Astrocyte (in vitro differentiated cells and primary cell): ENCODE data around the gene RALGAPB. TPM values are rescaled to one million over a fixed set of nuclear protein-coding genes. Genes with fewer than 3 reads are reported as not detected.
"Not testable (repeated sequence)": the region's sequence is repeated elsewhere in the genome, so short reads cannot be mapped to it uniquely, and the experiment has no call there.

Experiments
- DNase-seq: peaks from one replicate; pipeline ENCODE4 v3.0.0-alpha.2; 2010; ENCODE audit warnings: low read depth
- FAIRE-seq: peaks from 2 replicates; lab custom pipeline; 2011; peaks lifted over from hg19 to GRCh38; lab: Jason Lieb, UNC
- H2AFZ ChIP-seq: 2 replicates; pipeline ENCODE4 v1.6.0; 2012; ENCODE audit warnings: low read depth, low read length, inconsistent platforms
- H3K27ac ChIP-seq: 2 replicates; pipeline ENCODE4 v1.5.1; 2011; ENCODE audit warnings: low read depth, low read length, inconsistent platforms
- H3K27me3 ChIP-seq: 2 replicates; pipeline ENCODE4 v1.6.0; 2011; ENCODE audit warnings: low read length, inconsistent platforms; ENCODE audit not compliant: insufficient read depth
- H3K36me3 ChIP-seq: 2 replicates; pipeline ENCODE4 v1.5.1; 2011; ENCODE audit warnings: low read length, inconsistent platforms; ENCODE audit not compliant: insufficient read depth
- H3K4me1 ChIP-seq: 2 replicates; pipeline ENCODE4 v1.5.1; 2011; ENCODE audit warnings: low read length, inconsistent platforms; ENCODE audit not compliant: insufficient read depth
- H3K4me2 ChIP-seq: 2 replicates; pipeline ENCODE4 v1.6.0; 2012; ENCODE audit warnings: low read length, inconsistent platforms
- H3K4me3 ChIP-seq: 2 replicates; pipeline ENCODE4 v1.5.1; 2011; ENCODE audit warnings: low read depth, mild to moderate bottlenecking, low read length, inconsistent platforms; ENCODE audit not compliant: insufficient read depth
- H3K79me2 ChIP-seq: 2 replicates; pipeline ENCODE4 v1.6.0; 2012; ENCODE audit warnings: mild to moderate bottlenecking, low read length, inconsistent platforms; ENCODE audit not compliant: insufficient read depth
- H3K9ac ChIP-seq: 2 replicates; pipeline ENCODE4 v1.6.0; 2012; ENCODE audit warnings: mild to moderate bottlenecking, low read length, inconsistent platforms
- H3K9me3 ChIP-seq: 2 replicates; pipeline ENCODE4 v1.5.1; 2012; ENCODE audit warnings: low read depth, mild to moderate bottlenecking, low read length, inconsistent platforms; ENCODE audit not compliant: insufficient read depth
- H4K20me1 ChIP-seq: 2 replicates; pipeline ENCODE4 v1.6.0; 2012; ENCODE audit warnings: low read length, inconsistent platforms; ENCODE audit not compliant: insufficient read depth
- H3K27ac Mint-ChIP-seq: one replicate; pipeline ENCODE4 v1.8.0; 2021; ENCODE audit warnings: mild to moderate bottlenecking, mixed read lengths; ENCODE audit not compliant: unreplicated experiment
- H3K27me3 Mint-ChIP-seq: one replicate; pipeline ENCODE4 v1.8.0; 2021; ENCODE audit warnings: low read depth, mixed read lengths; ENCODE audit not compliant: unreplicated experiment
- H3K36me3 Mint-ChIP-seq: one replicate; pipeline ENCODE4 v1.8.0; 2021; ENCODE audit warnings: low read depth, mixed read lengths; ENCODE audit not compliant: unreplicated experiment
- H3K4me1 Mint-ChIP-seq: one replicate; pipeline ENCODE4 v1.8.0; 2021; ENCODE audit warnings: low read depth, mixed read lengths; ENCODE audit not compliant: unreplicated experiment
- H3K4me3 Mint-ChIP-seq: one replicate; pipeline ENCODE4 v1.8.0; 2021; ENCODE audit warnings: mild to moderate bottlenecking, moderate library complexity, mixed read lengths; ENCODE audit not compliant: unreplicated experiment
- H3K9me3 Mint-ChIP-seq: one replicate; pipeline ENCODE4 v1.8.0; 2021; ENCODE audit warnings: mild to moderate bottlenecking, mixed read lengths; ENCODE audit not compliant: unreplicated experiment
- EZH2 ChIP-seq: IDR thresholded peaks from 2 replicates; pipeline ENCODE4 v1.6.1; 2012; ENCODE audit warnings: mild to moderate bottlenecking, low read length, inconsistent platforms; ENCODE audit not compliant: insufficient read depth
- total RNA-seq: library from RNA; stranded (reverse); gene quantifications from 2 replicates; pipeline ENCODE4 v1.2.1, GENCODE V29; 2021
- TF ChIP-seq, protein P1 (sequence below): IDR thresholded peaks from 2 replicates; pipeline ENCODE4 v1.5.1; 2011; ENCODE audit warnings: low read depth, mild to moderate bottlenecking, inconsistent platforms, low read length, moderate library complexity; ENCODE audit not compliant: insufficient read depth

The RALGAPB gene
- total RNA-seq, 1 donor from 2014 or later: 40.2 TPM

DNA sequence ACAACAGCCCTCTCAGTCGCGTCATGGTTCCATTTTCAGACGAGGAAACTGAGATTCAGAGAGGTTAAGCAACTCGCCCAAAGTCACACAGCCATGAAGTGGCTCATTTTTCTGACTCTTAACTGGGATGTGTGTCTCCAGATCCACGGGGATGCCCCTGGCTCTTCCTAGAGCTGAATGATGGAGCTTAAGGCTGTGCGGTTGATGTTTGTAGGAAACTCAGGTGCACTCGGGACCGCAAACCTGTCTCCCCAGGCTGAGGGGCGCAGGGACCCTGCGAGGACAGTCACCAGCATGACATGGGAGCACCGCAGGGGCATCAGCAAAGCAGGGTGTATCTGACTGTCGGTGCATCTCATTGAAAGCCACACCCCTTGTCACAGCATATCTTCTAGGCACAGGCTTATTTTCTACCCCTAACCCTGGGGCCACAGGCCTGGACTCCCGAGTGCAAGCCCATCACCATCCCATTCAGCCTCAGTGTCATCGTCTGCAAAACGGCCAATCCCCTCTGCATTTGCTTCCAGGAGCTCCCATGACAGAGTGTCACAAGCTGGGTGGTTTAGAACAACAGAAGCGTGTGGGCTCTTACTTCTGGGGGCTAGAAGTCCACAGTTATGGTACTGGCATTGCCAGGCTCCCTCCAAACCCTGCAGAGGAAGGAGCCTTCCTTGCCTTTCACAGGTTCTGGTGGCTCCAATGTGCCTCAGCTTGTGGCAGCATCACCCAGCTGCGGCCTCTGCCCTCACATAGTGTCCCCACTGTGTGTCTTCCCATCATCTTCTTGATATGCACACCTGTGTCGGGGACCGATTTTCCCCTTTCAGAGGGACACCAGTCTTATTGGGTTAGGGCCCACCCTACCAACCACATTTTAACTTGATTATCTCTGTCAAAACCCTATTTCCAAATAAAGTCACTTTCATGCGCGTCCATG lies 119.1 kb downstream of the RALGAPB start:
- DNase-seq (no peak), FAIRE-seq (no peak)
- no peak for TF ChIP-seq EZH2
- TF ChIP-seq, protein P1, sequence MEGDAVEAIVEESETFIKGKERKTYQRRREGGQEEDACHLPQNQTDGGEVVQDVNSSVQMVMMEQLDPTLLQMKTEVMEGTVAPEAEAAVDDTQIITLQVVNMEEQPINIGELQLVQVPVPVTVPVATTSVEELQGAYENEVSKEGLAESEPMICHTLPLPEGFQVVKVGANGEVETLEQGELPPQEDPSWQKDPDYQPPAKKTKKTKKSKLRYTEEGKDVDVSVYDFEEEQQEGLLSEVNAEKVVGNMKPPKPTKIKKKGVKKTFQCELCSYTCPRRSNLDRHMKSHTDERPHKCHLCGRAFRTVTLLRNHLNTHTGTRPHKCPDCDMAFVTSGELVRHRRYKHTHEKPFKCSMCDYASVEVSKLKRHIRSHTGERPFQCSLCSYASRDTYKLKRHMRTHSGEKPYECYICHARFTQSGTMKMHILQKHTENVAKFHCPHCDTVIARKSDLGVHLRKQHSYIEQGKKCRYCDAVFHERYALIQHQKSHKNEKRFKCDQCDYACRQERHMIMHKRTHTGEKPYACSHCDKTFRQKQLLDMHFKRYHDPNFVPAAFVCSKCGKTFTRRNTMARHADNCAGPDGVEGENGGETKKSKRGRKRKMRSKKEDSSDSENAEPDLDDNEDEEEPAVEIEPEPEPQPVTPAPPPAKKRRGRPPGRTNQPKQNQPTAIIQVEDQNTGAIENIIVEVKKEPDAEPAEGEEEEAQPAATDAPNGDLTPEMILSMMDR: no peak
- H3K36me3 ChIP-seq: no peaks in the 10 kb centered on the region
- H3K27ac ChIP-seq: no peak overlapping the region
- H3K79me2 ChIP-seq: no peaks in the 10 kb centered on the region
- H3K9ac ChIP-seq: no peak overlapping the region
- no peaks in the 10 kb centered on the region for H3K4me1 Mint-ChIP-seq
- no peaks in the 10 kb centered on the region for H3K36me3 Mint-ChIP-seq
- H3K4me1 ChIP-seq: no peaks in the 10 kb centered on the region
- no peak overlapping the region for H3K4me3 Mint-ChIP-seq
- H3K27me3 Mint-ChIP-seq: no peaks in the 10 kb centered on the region
- no peaks in the 10 kb centered on the region for H3K9me3 ChIP-seq
- no peak overlapping the region for H2AFZ ChIP-seq
- H3K27ac Mint-ChIP-seq: no peak overlapping the region
- peaks cover 3% of the 10 kb centered on the region for H3K27me3 ChIP-seq
- H3K4me2 ChIP-seq: no peak overlapping the region
- no peak overlapping the region for H3K4me3 ChIP-seq
- no peaks in the 10 kb centered on the region for H3K9me3 Mint-ChIP-seq
- no peaks in the 10 kb centered on the region for H4K20me1 ChIP-seq

- H3K4me3 ChIP-seq, H3K9me3 ChIP-seq, H3K9me3 Mint-ChIP-seq, H3K36me3 ChIP-seq, H3K27me3 Mint-ChIP-seq, H3K4me1 ChIP-seq, H3K27me3 ChIP-seq, H3K4me2 ChIP-seq, H3K79me2 ChIP-seq, H4K20me1 ChIP-seq, FAIRE-seq, H3K4me1 Mint-ChIP-seq, H2AFZ ChIP-seq, DNase-seq, H3K36me3 Mint-ChIP-seq, H3K27ac ChIP-seq, H3K9ac ChIP-seq, H3K4me3 Mint-ChIP-seq, H3K27ac Mint-ChIP-seq: not testable (repeated sequence)
Measured at GRCh38 chr20:38592411-38592790, 119.8 kb downstream of the RALGAPB start.

- not testable (repeated sequence) for H3K4me3 ChIP-seq, H3K36me3 ChIP-seq, H3K27me3 Mint-ChIP-seq, H3K27ac Mint-ChIP-seq, DNase-seq, H3K4me2 ChIP-seq, H3K4me3 Mint-ChIP-seq, H3K27me3 ChIP-seq, H3K4me1 Mint-ChIP-seq, H3K27ac ChIP-seq, FAIRE-seq, H3K9me3 ChIP-seq, H4K20me1 ChIP-seq, H3K79me2 ChIP-seq, H2AFZ ChIP-seq, H3K9ac ChIP-seq, H3K9me3 Mint-ChIP-seq, H3K4me1 ChIP-seq, H3K36me3 Mint-ChIP-seq
Measured at GRCh38 chr20:38594281-38594680, 121.6 kb downstream of the RALGAPB start.

GRCh38 chr20:38595886-38596285 lies 123.2 kb downstream of the RALGAPB start:
- not testable (repeated sequence) for H4K20me1 ChIP-seq, H3K4me1 ChIP-seq, H3K4me3 ChIP-seq, H3K27ac Mint-ChIP-seq, H3K36me3 ChIP-seq, H3K9ac ChIP-seq, H3K27me3 Mint-ChIP-seq, H3K27ac ChIP-seq, H3K36me3 Mint-ChIP-seq, H3K27me3 ChIP-seq, H3K9me3 ChIP-seq, H3K79me2 ChIP-seq, DNase-seq, H3K4me2 ChIP-seq, FAIRE-seq, H3K4me3 Mint-ChIP-seq, H2AFZ ChIP-seq, H3K9me3 Mint-ChIP-seq, H3K4me1 Mint-ChIP-seq
